GM10847 (cell line): ENCODE results near the gene PLA2G1B.

Source experiments
- POLR2A ChIP-seq: IDR thresholded peaks from 2 replicates; pipeline ENCODE4 v1.6.1; 2011; ENCODE audit not compliant: insufficient read length; ENCODE audit errors: extremely low read depth

The PLA2G1B gene

DNA sequence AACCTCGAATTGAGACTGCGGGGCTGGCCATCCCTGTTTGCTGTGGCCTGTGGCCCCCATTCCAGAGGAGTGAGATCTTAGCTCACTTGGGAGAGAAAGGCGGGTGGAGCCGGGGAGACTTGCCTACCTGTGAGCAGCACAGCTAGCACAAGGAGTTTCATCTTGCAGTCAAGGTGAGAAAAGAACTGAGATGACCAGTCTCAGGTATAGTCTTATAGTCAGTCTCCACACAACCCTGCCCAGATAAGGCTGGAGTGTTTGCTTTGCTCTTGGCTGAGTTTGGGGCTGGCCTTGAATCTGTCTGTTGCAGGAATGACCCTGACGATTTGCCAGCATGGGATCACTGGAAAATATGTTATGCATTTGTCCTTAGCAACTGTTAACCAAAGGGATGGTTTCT is at the start of gene PLA2G1B:
Gene PLA2G1B, minus strand, starts transcription at position 187 of the 400 bp plus-strand sequence. Its CDS starts 26 bp downstream, at position 161.
- TF ChIP-seq POLR2A, result no peak

DNA sequence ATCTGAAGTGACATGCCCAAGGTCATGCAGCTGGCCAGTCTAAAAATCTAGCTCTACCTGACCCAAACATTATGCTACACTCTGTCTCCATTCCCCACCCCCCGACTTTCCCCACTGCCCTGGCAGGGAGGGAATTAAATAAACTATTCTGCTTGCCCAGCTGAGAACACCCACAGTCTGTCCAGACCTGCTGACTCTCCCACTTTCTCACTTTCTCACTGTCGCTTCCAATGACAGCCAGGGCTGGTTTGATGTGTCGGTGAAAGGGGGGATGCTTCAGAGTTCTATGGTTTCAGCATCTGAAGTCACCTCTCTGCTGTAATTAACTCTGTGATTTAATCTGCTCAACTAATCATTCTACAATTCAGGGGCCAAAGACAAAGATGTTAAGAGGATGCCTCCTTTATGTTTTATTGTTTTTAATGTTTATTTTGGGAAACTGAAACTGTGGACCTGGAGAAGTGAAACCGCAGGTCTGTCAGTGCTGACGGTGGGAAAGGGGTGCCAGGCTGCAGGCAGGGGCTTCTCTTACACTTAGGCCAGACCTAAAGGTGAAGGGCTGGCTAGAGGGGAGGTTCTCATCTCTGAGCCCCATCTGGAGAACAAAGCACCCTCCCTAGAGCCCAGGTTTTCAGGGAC is 49.5 kb upstream of the PLA2G1B start:
- TF ChIP-seq POLR2A, result no peak

- no peak for TF ChIP-seq POLR2A
Measured at GRCh38 chr12:120376416-120376815, 48.8 kb upstream of the PLA2G1B start.

GRCh38 chr12:120376009-120376408 is 48.4 kb upstream of the PLA2G1B start:
- TF ChIP-seq POLR2A, result no peak

DNA sequence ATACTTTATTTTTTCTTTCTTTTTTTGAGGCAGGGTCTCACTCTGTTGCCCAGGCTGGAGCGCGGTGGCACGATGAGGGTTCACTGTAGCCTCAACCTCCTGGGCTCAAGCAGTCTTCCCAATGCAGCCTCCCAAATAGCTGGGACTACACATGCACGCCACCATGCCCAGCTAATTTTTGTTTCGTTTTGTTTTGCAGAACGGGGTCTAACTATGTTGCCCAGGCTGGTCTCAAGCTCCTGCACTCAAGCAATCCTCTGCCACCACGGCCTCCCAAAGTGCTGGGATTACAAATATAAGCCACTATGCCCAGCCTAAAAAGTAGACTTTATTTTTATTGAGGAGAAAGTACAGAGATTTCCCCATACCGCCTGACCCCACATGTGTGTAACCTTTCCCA is 46.1 kb upstream of the PLA2G1B start:
- no peak for TF ChIP-seq POLR2A

- no peak for TF ChIP-seq POLR2A
Measured at GRCh38 chr12:120370343-120371243, 43.0 kb upstream of the PLA2G1B start.

DNA sequence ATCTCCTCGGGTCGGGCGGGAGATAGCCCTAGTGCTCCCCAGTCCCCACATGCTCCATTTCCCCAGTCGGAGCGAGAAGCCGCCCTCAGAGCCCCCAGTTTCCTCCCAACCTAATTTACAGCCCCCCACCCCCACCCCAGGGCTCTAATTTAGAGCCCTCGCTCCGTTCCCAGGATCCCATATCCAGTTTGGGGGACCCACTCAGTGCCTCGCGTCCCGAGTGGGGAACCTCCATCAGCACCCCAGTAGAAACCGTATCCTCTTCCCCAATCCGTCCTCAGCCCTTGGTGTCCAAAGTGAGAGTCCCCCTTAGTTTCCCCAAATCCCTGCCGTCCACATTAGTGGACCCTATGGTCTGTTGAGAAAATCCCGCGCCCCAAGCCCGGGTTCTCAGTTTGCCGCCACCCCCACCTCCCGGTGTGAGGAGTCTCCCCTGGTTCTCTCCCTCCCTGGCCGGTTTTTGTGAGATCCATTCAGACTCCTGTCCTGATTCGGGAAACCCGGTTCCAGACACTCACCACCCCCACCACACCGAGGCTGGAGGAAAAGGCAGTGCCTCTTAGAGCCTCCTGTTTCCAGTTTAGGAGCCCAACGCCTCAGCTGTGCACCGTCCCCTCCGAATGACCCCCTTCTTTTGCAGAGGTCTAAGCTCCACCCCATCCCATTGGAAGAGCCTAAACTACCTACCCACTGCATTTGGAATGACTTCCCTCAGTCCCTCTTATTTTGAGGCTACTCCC is 42.2 kb upstream of the PLA2G1B start:
- TF ChIP-seq POLR2A, result no peak

DNA sequence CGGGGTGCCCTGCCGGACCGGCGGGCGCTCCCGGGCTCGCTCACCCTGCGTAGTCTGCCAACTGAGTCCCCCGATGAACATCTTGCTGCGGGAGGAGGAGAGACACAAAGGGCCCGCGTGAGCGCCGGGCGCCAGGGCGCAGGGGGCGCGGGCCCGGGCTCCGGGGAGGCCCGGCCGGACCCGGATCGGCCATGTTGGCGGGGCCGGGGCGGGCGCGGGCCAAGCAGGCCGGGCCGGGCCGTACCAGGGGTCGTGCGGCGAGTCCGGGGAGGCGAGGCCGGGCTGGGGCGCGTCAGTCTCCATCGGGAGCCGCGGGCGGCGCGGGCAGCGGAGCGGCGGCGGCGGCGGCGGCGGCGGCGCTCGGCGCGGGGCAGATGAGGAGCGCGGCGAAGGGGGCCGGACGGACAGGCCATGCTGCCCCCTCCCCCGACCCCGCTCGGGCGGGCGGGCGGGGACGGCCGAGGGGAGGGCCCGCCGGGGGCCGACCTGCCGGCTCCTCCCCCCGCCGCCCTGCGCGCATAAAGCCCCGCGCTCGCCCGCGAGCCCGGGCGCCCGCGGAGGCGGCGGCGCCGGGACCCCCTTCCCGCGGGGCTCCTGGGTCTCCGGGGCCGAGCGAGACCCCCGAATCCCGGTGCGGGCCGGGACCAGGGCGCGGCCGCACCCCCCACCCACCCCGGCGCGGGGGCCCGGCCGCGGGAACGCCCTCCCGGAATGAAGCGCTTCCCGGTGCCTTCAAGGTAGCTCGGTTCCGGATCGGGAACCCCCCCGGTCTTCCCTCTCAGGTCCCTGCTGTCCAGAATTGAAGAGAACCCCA is 41.4 kb upstream of the PLA2G1B start, which contains the start of gene MSI1:
Gene MSI1, minus strand, starts transcription at position 376 of the 814 bp plus-strand sequence. Its CDS starts 73 bp downstream, at position 303.
- TF ChIP-seq POLR2A, result no peak

DNA sequence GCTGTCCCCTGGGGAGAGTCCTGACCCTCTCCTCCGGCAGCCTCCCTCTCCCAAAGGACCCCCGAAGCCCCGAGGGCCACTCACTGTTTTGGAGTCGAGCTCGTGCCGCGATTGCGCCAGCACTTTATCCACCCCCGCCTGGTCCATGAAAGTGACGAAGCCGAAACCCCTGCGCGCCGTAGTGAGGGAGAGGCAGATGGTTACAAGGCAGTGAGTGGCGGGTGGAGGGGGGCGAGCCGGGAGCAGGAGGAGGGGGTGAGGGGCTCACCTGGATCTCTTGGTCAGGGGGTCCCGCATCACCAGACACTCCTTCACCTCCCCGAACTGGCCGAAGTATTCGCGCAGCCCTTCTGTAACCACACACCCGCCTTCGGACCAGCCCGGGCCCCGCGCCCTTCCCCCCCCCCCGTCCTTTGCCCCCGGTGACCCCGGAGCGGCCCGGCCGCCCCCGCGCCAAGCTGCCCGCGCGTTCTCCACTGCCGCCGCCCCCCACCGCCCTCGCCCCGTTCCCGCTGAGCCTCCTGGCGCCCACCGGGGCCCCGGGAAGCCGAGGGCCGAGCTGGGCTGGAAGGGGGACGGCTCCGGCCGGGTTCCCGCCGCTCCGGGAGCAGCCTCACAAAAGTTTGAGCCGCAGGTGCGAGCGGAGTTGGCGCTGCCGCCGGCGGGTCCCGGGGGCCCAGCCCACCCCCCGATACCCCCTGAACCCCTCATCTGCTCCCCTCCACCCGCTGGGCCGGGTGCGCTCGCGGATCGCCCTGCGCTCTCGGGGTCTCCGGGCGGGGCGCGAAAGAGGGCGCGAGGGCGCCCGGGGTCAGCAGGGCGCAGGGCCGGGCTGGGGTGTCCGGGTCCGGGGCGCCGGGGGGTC is 40.6 kb upstream of the PLA2G1B start:
- TF ChIP-seq POLR2A, result no peak

GRCh38 chr12:120367233-120367923 is 39.8 kb upstream of the PLA2G1B start:
- no peak for TF ChIP-seq POLR2A

GRCh38 chr12:120366845-120367232 is 39.3 kb upstream of the PLA2G1B start:
- no peak for TF ChIP-seq POLR2A

DNA sequence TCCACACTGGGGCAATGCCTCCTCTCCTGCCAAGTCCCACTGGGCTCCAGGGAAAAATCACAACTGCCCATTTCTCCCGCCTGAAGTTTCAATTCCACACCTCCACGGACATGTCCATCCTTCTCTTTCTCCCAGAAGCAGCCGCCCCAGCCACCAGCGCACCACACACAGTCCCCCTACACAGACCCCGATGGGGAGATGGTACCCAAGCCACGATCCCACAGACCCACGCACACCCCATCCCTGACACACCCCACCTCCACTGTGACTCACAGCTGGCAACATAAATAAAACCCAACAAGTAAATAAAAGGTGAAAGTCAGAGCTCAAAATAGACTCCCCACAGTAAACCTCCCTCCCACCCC is 38.7 kb upstream of the PLA2G1B start:
- no peak for TF ChIP-seq POLR2A

GRCh38 chr12:120365675-120366340 is 38.2 kb upstream of the PLA2G1B start:
- TF ChIP-seq POLR2A, result no peak
